Erythroblast (primary cell): ENCODE measurements around the gene RO60.

Source experiments
- DNase-seq, 2 experiments: peaks; one replicate each; lab custom pipeline; 2025; lab: John Stamatoyannopoulos, UW
- GATA1 ChIP-seq: IDR thresholded peaks from 2 replicates; pipeline ENCODE4 v1.6.1; 2011; ENCODE audit warnings: low read depth, mild to moderate bottlenecking, control low read depth, low read length, moderate library complexity
- POLR2A ChIP-seq: IDR thresholded peaks from 2 replicates; pipeline ENCODE4 v1.6.1; 2011; ENCODE audit warnings: mild to moderate bottlenecking, low read length

The RO60 gene

DNA sequence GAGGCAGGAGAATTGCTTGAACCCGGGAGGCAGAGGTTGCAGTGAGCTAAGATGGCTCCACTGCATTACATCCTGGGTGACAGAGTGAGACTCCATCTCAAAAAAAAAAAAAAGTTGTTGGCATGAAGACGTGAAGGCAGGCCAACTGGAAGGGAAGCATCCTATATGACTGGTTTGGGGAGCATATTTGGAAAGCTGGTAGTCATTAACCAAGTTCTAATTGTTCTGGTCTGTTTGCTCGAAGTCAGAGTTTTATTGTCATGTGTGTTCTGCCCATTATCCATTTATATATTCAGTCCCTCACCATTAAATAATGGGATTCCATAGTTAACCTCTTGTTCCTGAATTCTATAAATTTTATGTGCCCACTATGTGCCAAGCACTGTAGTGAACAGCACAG is 49.1 kb downstream of the RO60 start:
- TF ChIP-seq POLR2A (no peak), GATA1 (no peak)
- DNase-seq, result no peak
